K562 (cell line): ENCODE measurements around the gene DCAF11. TPM values are rescaled to one million over a fixed set of nuclear protein-coding genes. Genes with fewer than 3 reads are reported as not detected.

Experiments
- ARHGAP35 ChIP-seq: fragments of 450-650 bp; IDR thresholded peaks from 2 replicates; pipeline ENCODE4 v1.6.1; 2018; ENCODE audit not compliant: partially characterized antibody
- HMG20B ChIP-seq: fragments of 250-450 bp; sonication (Bioruptor Pico); IDR thresholded peaks from 2 replicates; pipeline ENCODE4 v1.5.0; 2021; ENCODE audit warnings: mild to moderate bottlenecking
- MEIS2 ChIP-seq: fragments of 450-650 bp; IDR thresholded peaks from 2 replicates; pipeline ENCODE4 v1.6.1; 2014; ENCODE audit warnings: mild to moderate bottlenecking; ENCODE audit not compliant: partially characterized antibody
- RAD51 ChIP-seq: fragments of 450-650 bp; IDR thresholded peaks from 2 replicates; pipeline ENCODE4 v1.7.1; 2016; ENCODE audit warnings: low read depth, mild to moderate bottlenecking, borderline replicate concordance
- RBM34 ChIP-seq: fragments of 200-400 bp; formaldehyde crosslinking; IDR thresholded peaks from 2 replicates; pipeline ENCODE4 v1.6.1; 2018; ENCODE audit warnings: low read length, borderline replicate concordance; ENCODE audit not compliant: insufficient read depth
- SAFB ChIP-seq: fragments of 200-400 bp; formaldehyde crosslinking; IDR thresholded peaks from 2 replicates; pipeline ENCODE4 v1.6.1; 2017; ENCODE audit warnings: low read depth, low read length, borderline replicate concordance
- SMAD1 ChIP-seq: fragments of 150-350 bp; IDR thresholded peaks from 2 replicates; pipeline ENCODE4 v1.6.1; 2014; ENCODE audit warnings: low read length, low read depth; ENCODE audit not compliant: partially characterized antibody
- TOE1 ChIP-seq, 2 experiments: fragments of 450-650 bp in 1 of 2; sonication (generic) in 1 of 2; formaldehyde crosslinking in 1 of 2; IDR thresholded peaks; 2 replicates each; pipeline versions ENCODE4 v1.7.1 to v1.8.0; 2016 to 2022; ENCODE audit warnings: borderline replicate concordance in 2 of 2, mild to moderate bottlenecking in 2 of 2, antibody characterized with exemption in 1 of 2, inconsistent platforms in 1 of 2, low read depth in 1 of 2, missing genetic modification reagents in 1 of 2, moderate library complexity in 1 of 2
- polyA plus RNA-seq, 8 experiments: library from polyadenylated mRNA; depleted of rRNA in 4 of 8; stranded (reverse) in 5 of 8; unstranded in 3 of 8; fragments of >200 nt; fragmentation: Nextera tagmentation in 2 of 8; fragmentation: Illumina TruSeq in 1 of 8; extraction: Ambion mirVana in 2 of 8; extraction: Trizol in 1 of 8; gene quantifications; 2 replicates each; pipeline versions ENCODE4 v1.2.1 to v1.2.3, GENCODE V29; 2011 to 2014; ENCODE audit warnings: inconsistent platforms in 1 of 8, missing spikeins in 1 of 8
- total RNA-seq, 7 experiments: library from RNA; depleted of rRNA in 6 of 7; stranded (reverse); fragments of >200 nt in 6 of 7; fragmentation: Illumina TruSeq in 2 of 7; extraction: Trizol in 2 of 7; gene quantifications; 2 replicates each; pipeline versions ENCODE4 v1.2.1 to v1.2.3, GENCODE V29; 2011 to 2021; ENCODE audit warnings: low replicate concordance in 1 of 7
- TF ChIP-seq, protein P1 (sequence below): fragments of 200-600 bp; sonication (generic); IDR thresholded peaks from one replicate; pipeline ENCODE4 v1.6.1; 2012; ENCODE audit warnings: mild to moderate bottlenecking, low read depth, low read length, inconsistent platforms
- TF ChIP-seq, protein P2 (sequence below): sonication (generic); formaldehyde crosslinking; IDR thresholded peaks from 2 replicates; pipeline ENCODE4 v1.8.0; 2023; ENCODE audit warnings: mild to moderate bottlenecking, missing genetic modification reagents

The DCAF11 gene
- total and polyA plus RNA-seq, 9 of the 15 experiments (the other 6 are each of a cell fraction or from before 2014, with no cell fraction given), result 8.5 to 46.2 (median 36.4) TPM

DNA sequence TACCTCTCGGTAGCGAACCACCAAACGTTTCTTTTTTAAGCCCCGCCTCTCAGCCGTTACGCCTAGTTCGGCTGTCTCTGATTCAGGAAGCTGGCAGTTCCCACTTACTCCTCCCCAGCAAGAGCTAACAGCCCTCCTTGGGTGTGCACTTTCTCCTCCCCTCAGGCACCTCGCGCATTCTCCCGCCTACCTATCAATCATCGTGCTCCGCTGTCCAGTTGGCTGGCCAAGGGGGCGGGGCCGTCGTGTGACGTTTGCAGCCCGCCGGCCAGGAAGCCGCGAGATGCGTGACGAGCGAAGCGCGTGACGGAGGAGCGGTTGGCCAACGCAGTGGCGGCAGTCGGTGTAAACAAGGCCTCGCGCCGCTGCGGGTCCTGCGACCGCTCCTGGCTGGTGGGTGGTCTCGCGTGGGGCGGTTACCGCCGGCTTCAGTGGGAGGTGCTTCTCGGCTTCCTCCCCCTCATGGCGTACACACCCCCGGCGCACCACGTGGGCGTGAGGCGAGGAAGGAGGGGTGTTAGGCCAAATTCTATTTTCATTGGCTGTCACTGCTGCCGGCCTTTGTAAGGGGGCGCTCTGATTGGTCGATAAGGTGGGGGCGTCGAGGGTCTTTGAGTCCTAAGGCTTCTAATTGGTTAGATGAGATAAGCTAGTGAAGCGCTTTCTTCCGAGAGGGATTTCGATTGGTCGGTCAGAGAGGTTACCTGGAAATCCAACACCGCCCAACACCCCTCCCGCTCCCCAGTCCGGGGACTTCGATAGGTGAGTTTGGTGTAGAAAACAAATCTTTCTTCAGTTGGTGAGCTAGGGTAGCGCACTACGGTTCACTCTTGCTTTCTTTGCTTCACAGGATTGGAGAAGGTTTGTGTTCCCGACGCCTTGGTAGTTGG, at the start of gene DCAF11, which contains the start of gene NRL (continued):
- TF ChIP-seq, protein P1, sequence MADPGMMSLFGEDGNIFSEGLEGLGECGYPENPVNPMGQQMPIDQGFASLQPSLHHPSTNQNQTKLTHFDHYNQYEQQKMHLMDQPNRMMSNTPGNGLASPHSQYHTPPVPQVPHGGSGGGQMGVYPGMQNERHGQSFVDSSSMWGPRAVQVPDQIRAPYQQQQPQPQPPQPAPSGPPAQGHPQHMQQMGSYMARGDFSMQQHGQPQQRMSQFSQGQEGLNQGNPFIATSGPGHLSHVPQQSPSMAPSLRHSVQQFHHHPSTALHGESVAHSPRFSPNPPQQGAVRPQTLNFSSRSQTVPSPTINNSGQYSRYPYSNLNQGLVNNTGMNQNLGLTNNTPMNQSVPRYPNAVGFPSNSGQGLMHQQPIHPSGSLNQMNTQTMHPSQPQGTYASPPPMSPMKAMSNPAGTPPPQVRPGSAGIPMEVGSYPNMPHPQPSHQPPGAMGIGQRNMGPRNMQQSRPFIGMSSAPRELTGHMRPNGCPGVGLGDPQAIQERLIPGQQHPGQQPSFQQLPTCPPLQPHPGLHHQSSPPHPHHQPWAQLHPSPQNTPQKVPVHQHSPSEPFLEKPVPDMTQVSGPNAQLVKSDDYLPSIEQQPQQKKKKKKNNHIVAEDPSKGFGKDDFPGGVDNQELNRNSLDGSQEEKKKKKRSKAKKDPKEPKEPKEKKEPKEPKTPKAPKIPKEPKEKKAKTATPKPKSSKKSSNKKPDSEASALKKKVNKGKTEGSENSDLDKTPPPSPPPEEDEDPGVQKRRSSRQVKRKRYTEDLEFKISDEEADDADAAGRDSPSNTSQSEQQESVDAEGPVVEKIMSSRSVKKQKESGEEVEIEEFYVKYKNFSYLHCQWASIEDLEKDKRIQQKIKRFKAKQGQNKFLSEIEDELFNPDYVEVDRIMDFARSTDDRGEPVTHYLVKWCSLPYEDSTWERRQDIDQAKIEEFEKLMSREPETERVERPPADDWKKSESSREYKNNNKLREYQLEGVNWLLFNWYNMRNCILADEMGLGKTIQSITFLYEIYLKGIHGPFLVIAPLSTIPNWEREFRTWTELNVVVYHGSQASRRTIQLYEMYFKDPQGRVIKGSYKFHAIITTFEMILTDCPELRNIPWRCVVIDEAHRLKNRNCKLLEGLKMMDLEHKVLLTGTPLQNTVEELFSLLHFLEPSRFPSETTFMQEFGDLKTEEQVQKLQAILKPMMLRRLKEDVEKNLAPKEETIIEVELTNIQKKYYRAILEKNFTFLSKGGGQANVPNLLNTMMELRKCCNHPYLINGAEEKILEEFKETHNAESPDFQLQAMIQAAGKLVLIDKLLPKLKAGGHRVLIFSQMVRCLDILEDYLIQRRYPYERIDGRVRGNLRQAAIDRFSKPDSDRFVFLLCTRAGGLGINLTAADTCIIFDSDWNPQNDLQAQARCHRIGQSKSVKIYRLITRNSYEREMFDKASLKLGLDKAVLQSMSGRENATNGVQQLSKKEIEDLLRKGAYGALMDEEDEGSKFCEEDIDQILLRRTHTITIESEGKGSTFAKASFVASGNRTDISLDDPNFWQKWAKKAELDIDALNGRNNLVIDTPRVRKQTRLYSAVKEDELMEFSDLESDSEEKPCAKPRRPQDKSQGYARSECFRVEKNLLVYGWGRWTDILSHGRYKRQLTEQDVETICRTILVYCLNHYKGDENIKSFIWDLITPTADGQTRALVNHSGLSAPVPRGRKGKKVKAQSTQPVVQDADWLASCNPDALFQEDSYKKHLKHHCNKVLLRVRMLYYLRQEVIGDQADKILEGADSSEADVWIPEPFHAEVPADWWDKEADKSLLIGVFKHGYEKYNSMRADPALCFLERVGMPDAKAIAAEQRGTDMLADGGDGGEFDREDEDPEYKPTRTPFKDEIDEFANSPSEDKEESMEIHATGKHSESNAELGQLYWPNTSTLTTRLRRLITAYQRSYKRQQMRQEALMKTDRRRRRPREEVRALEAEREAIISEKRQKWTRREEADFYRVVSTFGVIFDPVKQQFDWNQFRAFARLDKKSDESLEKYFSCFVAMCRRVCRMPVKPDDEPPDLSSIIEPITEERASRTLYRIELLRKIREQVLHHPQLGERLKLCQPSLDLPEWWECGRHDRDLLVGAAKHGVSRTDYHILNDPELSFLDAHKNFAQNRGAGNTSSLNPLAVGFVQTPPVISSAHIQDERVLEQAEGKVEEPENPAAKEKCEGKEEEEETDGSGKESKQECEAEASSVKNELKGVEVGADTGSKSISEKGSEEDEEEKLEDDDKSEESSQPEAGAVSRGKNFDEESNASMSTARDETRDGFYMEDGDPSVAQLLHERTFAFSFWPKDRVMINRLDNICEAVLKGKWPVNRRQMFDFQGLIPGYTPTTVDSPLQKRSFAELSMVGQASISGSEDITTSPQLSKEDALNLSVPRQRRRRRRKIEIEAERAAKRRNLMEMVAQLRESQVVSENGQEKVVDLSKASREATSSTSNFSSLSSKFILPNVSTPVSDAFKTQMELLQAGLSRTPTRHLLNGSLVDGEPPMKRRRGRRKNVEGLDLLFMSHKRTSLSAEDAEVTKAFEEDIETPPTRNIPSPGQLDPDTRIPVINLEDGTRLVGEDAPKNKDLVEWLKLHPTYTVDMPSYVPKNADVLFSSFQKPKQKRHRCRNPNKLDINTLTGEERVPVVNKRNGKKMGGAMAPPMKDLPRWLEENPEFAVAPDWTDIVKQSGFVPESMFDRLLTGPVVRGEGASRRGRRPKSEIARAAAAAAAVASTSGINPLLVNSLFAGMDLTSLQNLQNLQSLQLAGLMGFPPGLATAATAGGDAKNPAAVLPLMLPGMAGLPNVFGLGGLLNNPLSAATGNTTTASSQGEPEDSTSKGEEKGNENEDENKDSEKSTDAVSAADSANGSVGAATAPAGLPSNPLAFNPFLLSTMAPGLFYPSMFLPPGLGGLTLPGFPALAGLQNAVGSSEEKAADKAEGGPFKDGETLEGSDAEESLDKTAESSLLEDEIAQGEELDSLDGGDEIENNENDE, result no peak
- TF ChIP-seq RAD51 (peak; percentile 91), ARHGAP35 (no peak), MEIS2 (peak; percentile 99), HMG20B (CRISPR knock-in tag) (no peak), TOE1 (IDR thresholded peaks at IDR 0.05; ENCODE audit: borderline replicate concordance) (peak; percentile 77), TOE1 (CRISPR knock-in tag; IDR thresholded peaks at IDR 0.05; ENCODE audit: borderline replicate concordance, low read depth) (no peak), SMAD1 (no peak), SAFB (peak; percentile 91), RBM34 (no peak)
- TF ChIP-seq, protein P2, sequence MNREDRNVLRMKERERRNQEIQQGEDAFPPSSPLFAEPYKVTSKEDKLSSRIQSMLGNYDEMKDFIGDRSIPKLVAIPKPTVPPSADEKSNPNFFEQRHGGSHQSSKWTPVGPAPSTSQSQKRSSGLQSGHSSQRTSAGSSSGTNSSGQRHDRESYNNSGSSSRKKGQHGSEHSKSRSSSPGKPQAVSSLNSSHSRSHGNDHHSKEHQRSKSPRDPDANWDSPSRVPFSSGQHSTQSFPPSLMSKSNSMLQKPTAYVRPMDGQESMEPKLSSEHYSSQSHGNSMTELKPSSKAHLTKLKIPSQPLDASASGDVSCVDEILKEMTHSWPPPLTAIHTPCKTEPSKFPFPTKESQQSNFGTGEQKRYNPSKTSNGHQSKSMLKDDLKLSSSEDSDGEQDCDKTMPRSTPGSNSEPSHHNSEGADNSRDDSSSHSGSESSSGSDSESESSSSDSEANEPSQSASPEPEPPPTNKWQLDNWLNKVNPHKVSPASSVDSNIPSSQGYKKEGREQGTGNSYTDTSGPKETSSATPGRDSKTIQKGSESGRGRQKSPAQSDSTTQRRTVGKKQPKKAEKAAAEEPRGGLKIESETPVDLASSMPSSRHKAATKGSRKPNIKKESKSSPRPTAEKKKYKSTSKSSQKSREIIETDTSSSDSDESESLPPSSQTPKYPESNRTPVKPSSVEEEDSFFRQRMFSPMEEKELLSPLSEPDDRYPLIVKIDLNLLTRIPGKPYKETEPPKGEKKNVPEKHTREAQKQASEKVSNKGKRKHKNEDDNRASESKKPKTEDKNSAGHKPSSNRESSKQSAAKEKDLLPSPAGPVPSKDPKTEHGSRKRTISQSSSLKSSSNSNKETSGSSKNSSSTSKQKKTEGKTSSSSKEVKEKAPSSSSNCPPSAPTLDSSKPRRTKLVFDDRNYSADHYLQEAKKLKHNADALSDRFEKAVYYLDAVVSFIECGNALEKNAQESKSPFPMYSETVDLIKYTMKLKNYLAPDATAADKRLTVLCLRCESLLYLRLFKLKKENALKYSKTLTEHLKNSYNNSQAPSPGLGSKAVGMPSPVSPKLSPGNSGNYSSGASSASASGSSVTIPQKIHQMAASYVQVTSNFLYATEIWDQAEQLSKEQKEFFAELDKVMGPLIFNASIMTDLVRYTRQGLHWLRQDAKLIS (CRISPR knock-in tag), result 0 out of 2 replicates have a peak, but pooled peaks have one; percentile 25
